ENCODE results near the gene KCNQ1OT1. TPM values are rescaled to one million over a fixed set of nuclear protein-coding genes. Genes with fewer than 3 reads are reported as not detected.

KCNQ1OT1 gene
- total RNA-seq, 1 donor from 2014 or later = 3.9 TPM

- Mint-ChIP-seq H3K27ac (ENCODE audit: unreplicated experiment) (no peak overlapping the region), H3K36me3 (ENCODE audit: unreplicated experiment) (no peaks in the 10 kb centered on the region), H3K9me3 (ENCODE audit: unreplicated experiment) (no peaks in the 10 kb centered on the region), H3K27me3 (ENCODE audit: unreplicated experiment) (peaks cover 3% of the 10 kb centered on the region), H3K4me3 (ENCODE audit: unreplicated experiment) (no peak overlapping the region), H3K4me1 (ENCODE audit: unreplicated experiment) (peaks cover 25% of the 10 kb centered on the region)
- no peak for TF ChIP-seq CTCF (IDR thresholded peaks at IDR 0.05)
- DNase-seq (ENCODE audit: extremely low spot score, unreplicated experiment) = no peak
These were observed 39.9 kb upstream of the KCNQ1OT1 start for GRCh38 chr11:2739531-2740274.

- Mint-ChIP-seq H3K36me3 (ENCODE audit: unreplicated experiment) (no peaks in the 10 kb centered on the region), H3K27me3 (ENCODE audit: unreplicated experiment) (no peaks in the 10 kb centered on the region), H3K9me3 (ENCODE audit: unreplicated experiment) (no peaks in the 10 kb centered on the region), H3K27ac (ENCODE audit: unreplicated experiment) (no peak overlapping the region), H3K4me1 (ENCODE audit: unreplicated experiment) (peaks cover 25% of the 10 kb centered on the region), H3K4me3 (ENCODE audit: unreplicated experiment) (no peak overlapping the region)
- no peak for DNase-seq (ENCODE audit: extremely low spot score, unreplicated experiment)
- TF ChIP-seq CTCF (IDR thresholded peaks at IDR 0.05) = no peak
These were observed 39.0 kb upstream of the KCNQ1OT1 start for GRCh38 chr11:2738551-2739431.

- H3K36me3 Mint-ChIP-seq (ENCODE audit: unreplicated experiment) = no peaks in the 10 kb centered on the region
- DNase-seq (ENCODE audit: extremely low spot score, unreplicated experiment) = no peak
- H3K4me1 Mint-ChIP-seq (ENCODE audit: unreplicated experiment) = peaks cover 26% of the 10 kb centered on the region
- no peaks in the 10 kb centered on the region for H3K27me3 Mint-ChIP-seq (ENCODE audit: unreplicated experiment)
- H3K27ac Mint-ChIP-seq (ENCODE audit: unreplicated experiment) = no peak overlapping the region
- no peaks in the 10 kb centered on the region for H3K9me3 Mint-ChIP-seq (ENCODE audit: unreplicated experiment)
- no peak for TF ChIP-seq CTCF (IDR thresholded peaks at IDR 0.05)
- no peak overlapping the region for H3K4me3 Mint-ChIP-seq (ENCODE audit: unreplicated experiment)
These were observed 38.1 kb upstream of the KCNQ1OT1 start for GRCh38 chr11:2737866-2738265.

- no peak for TF ChIP-seq CTCF (IDR thresholded peaks at IDR 0.05)
These were observed 37.4 kb upstream of the KCNQ1OT1 start for GRCh38 chr11:2737226-2737590.

GRCh38 chr11:2736577-2737225, 36.9 kb upstream of the KCNQ1OT1 start:
- Mint-ChIP-seq H3K36me3 (ENCODE audit: unreplicated experiment) (no peaks in the 10 kb centered on the region), H3K27ac (ENCODE audit: unreplicated experiment) (no peak overlapping the region), H3K4me3 (ENCODE audit: unreplicated experiment) (no peak overlapping the region), H3K4me1 (ENCODE audit: unreplicated experiment) (peaks cover 18% of the 10 kb centered on the region), H3K27me3 (ENCODE audit: unreplicated experiment) (no peaks in the 10 kb centered on the region), H3K9me3 (ENCODE audit: unreplicated experiment) (no peaks in the 10 kb centered on the region)
- TF ChIP-seq CTCF (IDR thresholded peaks at IDR 0.05) = no peak
- no peak for DNase-seq (ENCODE audit: extremely low spot score, unreplicated experiment)

More at GRCh38 chr11:2737226-2737590, 37.4 kb upstream of the KCNQ1OT1 start:
- peaks cover 23% of the 10 kb centered on the region for H3K4me1 Mint-ChIP-seq (ENCODE audit: unreplicated experiment)
- no peak for DNase-seq (ENCODE audit: extremely low spot score, unreplicated experiment)
- H3K27me3 Mint-ChIP-seq (ENCODE audit: unreplicated experiment) = no peaks in the 10 kb centered on the region
- H3K9me3 Mint-ChIP-seq (ENCODE audit: unreplicated experiment) = no peaks in the 10 kb centered on the region
- no peak overlapping the region for H3K27ac Mint-ChIP-seq (ENCODE audit: unreplicated experiment)
- H3K4me3 Mint-ChIP-seq (ENCODE audit: unreplicated experiment) = no peak overlapping the region
- H3K36me3 Mint-ChIP-seq (ENCODE audit: unreplicated experiment) = no peaks in the 10 kb centered on the region

Data from osteocyte (in vitro differentiated cells).